GM23248 (cell line): ENCODE results near the gene TMEM132C. TPM values are rescaled to one million over a fixed set of nuclear protein-coding genes. Genes with fewer than 3 reads are reported as not detected.

Experiments
- DNase-seq: peaks from one replicate; pipeline ENCODE4 v3.0.0-alpha.2; 2015
- H2AFZ ChIP-seq: fragments of 200-600 bp; sonication (generic); 2 replicates; pipeline ENCODE4 v1.6.1; 2016; ENCODE audit warnings: antibody characterized with exemption
- H3F3A ChIP-seq: fragments of 200-600 bp; sonication (generic); 2 replicates; pipeline ENCODE4 v1.6.1; 2016; ENCODE audit warnings: mild to moderate bottlenecking, antibody characterized with exemption, mixed run types; ENCODE audit not compliant: insufficient read depth
- H3K27ac ChIP-seq: fragments of 200-600 bp; sonication (generic); 2 replicates; pipeline ENCODE4 v1.5.1; 2016; ENCODE audit warnings: mild to moderate bottlenecking
- H3K27me3 ChIP-seq: fragments of 200-600 bp; sonication (generic); replicated peaks from 2 replicates; pipeline ENCODE4 v1.6.1; 2016; ENCODE audit warnings: mild to moderate bottlenecking; ENCODE audit not compliant: insufficient read depth
- H3K36me3 ChIP-seq: fragments of 200-600 bp; sonication (generic); 2 replicates; pipeline ENCODE4 v1.6.1; 2016; ENCODE audit warnings: low read depth, mild to moderate bottlenecking
- H3K4me1 ChIP-seq: fragments of 200-600 bp; sonication (generic); 2 replicates; pipeline ENCODE4 v1.6.1; 2016; ENCODE audit warnings: mild to moderate bottlenecking; ENCODE audit not compliant: insufficient read depth
- H3K4me2 ChIP-seq: fragments of 200-600 bp; sonication (generic); one replicate; pipeline ENCODE4 v1.6.1; 2016; ENCODE audit warnings: mild to moderate bottlenecking; ENCODE audit not compliant: unreplicated experiment
- H3K4me3 ChIP-seq: fragments of 200-600 bp; sonication (generic); 2 replicates; pipeline ENCODE4 v1.5.1; 2016; ENCODE audit warnings: mild to moderate bottlenecking
- H3K79me2 ChIP-seq: fragments of 200-600 bp; sonication (generic); 2 replicates; pipeline ENCODE4 v1.6.1; 2016; ENCODE audit warnings: mild to moderate bottlenecking; ENCODE audit not compliant: insufficient read depth
- H3K9ac ChIP-seq: fragments of 200-600 bp; sonication (generic); 2 replicates; pipeline ENCODE4 v1.6.1; 2016; ENCODE audit warnings: mild to moderate bottlenecking
- H3K9me2 ChIP-seq: fragments of 200-600 bp; sonication (generic); 2 replicates; pipeline ENCODE4 v1.6.1; 2016; ENCODE audit warnings: mixed run types, mild to moderate bottlenecking, moderate library complexity; ENCODE audit not compliant: insufficient read depth
- H3K9me3 ChIP-seq: fragments of 200-600 bp; sonication (generic); one replicate; pipeline ENCODE4 v1.6.1; 2017; ENCODE audit warnings: low read depth
- H4K20me1 ChIP-seq: fragments of 200-600 bp; sonication (generic); 2 replicates; pipeline ENCODE4 v1.6.0; 2016; ENCODE audit not compliant: insufficient read depth
- EZH2 ChIP-seq: fragments of 200-600 bp; sonication (generic); IDR thresholded peaks from 2 replicates; pipeline ENCODE4 v1.6.1; 2018; ENCODE audit warnings: antibody characterized with exemption, mild to moderate bottlenecking; ENCODE audit not compliant: insufficient read depth, poor library complexity, severe bottlenecking
- EZH2phosphoT487 ChIP-seq: fragments of 200-600 bp; sonication (generic); IDR thresholded peaks from 2 replicates; pipeline ENCODE4 v1.6.1; 2018; ENCODE audit warnings: antibody characterized with exemption, moderate library complexity, mild to moderate bottlenecking, low read depth; ENCODE audit not compliant: insufficient read depth
- WGBS, 2 experiments: methylation state at CpG; one replicate each; pipeline ENCODE4 v1.1.6; 2015 to 2017; ENCODE audit warnings: low lambda C conversion rate in 2 of 2, low coverage in 1 of 2; ENCODE audit errors: missing lambda C conversion rate in 2 of 2; 5-methylcytosine and 5-hydroxymethylcytosine counted together
- in situ Hi-C: fragments of 300-500 bp; cut with MboI; formaldehyde crosslinking; loops from 2 replicates; pipeline ENCODE4 v1.15.0; 2020
- polyA plus RNA-seq: library from polyadenylated mRNA; unstranded; fragments of >200 nt; fragmentation: Nextera tagmentation; extraction: Ambion mirVana; gene quantifications from 2 replicates; pipeline ENCODE4 v1.2.1, GENCODE V29; 2016
- total RNA-seq: library from RNA; depleted of rRNA; stranded (reverse); fragments of >200 nt; shearing (Covaris generic); gene quantifications from 2 replicates; pipeline ENCODE4 v1.2.3, GENCODE V29; 2014

TMEM132C gene
- total and polyA plus RNA-seq, 2 experiments from 2014 or later, result not detected

DNA sequence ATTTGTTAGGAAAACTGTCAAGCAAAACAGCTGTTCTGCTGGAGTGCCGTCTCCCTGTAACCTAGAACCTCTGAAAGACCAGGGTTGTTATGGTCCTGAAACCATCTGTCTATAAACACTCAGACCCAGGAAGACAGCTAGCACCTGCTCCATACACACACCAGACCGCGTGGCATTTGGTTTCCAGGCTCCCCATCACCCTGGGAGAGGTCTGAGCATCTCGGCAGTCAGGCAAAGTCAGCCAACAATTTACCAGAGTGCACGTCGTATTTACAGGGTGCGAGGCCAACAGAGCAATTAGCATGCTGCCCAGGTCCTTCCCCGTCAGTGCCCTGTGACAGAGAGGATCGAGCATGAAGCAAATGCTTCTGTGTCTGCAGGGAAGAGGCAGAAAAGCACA, 284.3 kb downstream of the TMEM132C start:
- in situ Hi-C loops, result no loop called here
- Histone ChIP-seq H3K4me3 (no peak overlapping the region), H3K9ac (no peak overlapping the region), H3K9me3 (no peaks in the 10 kb centered on the region), H3K27me3 (no peaks in the 10 kb centered on the region), H2AFZ (no peak overlapping the region), H3K79me2 (no peaks in the 10 kb centered on the region), H3K27ac (no peak overlapping the region), H3K9me2 (no peaks in the 10 kb centered on the region), H3K36me3 (no peaks in the 10 kb centered on the region), H3K4me2 (no peak overlapping the region), H3K4me1 (no peaks in the 10 kb centered on the region), H4K20me1 (no peaks in the 10 kb centered on the region), H3F3A (no peaks in the 10 kb centered on the region)
- DNase-seq, result no peak
- WGBS, 2 experiments, result 31 to 40% methylated on average over 9 of the region's 9 CpGs
- no peak for TF ChIP-seq EZH2phosphoT487
- TF ChIP-seq EZH2, result no peak

GRCh38 chr12:128554546-128555304, 287.8 kb downstream of the TMEM132C start:
- no peaks in the 10 kb centered on the region for H3F3A ChIP-seq
- no peaks in the 10 kb centered on the region for H3K4me1 ChIP-seq
- no peak overlapping the region for H3K27ac ChIP-seq
- TF ChIP-seq EZH2 (no peak), EZH2phosphoT487 (no peak)
- H3K4me3 ChIP-seq, result no peak overlapping the region
- H3K79me2 ChIP-seq, result no peaks in the 10 kb centered on the region
- H3K4me2 ChIP-seq, result no peak overlapping the region
- no peaks in the 10 kb centered on the region for H4K20me1 ChIP-seq
- no peaks in the 10 kb centered on the region for H3K9me2 ChIP-seq
- 5 to 6% methylated on average over 12 of the region's 12 CpGs for WGBS, 2 experiments
- in situ Hi-C loops, result no loop called here
- no peaks in the 10 kb centered on the region for H3K9me3 ChIP-seq
- H3K9ac ChIP-seq, result no peak overlapping the region
- no peaks in the 10 kb centered on the region for H3K36me3 ChIP-seq
- no peak for DNase-seq
- no peak overlapping the region for H2AFZ ChIP-seq
- H3K27me3 ChIP-seq, result no peaks in the 10 kb centered on the region

DNA sequence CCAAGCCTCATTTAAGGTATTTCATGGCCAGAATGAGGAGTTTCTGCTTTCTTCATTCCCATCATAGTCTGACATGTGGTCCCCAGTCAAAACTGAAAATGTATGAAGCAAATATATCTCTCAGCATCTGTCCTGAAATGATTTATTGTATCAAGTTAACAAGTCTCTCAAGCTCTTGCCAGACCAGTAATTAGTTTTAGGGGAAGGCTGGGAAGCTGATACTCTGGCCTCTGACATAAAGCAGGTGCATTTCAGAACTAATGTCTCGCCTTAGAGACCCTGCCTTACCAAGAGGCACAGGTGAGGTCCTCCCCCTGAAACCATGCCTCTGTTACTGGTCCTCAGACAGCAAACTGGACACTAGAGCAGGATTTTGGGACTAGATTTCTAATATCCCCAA, 290.3 kb downstream of the TMEM132C start:
- no peaks in the 10 kb centered on the region for H3K9me3 ChIP-seq
- H3F3A ChIP-seq, result no peaks in the 10 kb centered on the region
- H3K4me1 ChIP-seq, result no peaks in the 10 kb centered on the region
- no peak overlapping the region for H2AFZ ChIP-seq
- H3K27ac ChIP-seq, result no peak overlapping the region
- in situ Hi-C loops, result no loop called here
- H3K36me3 ChIP-seq, result no peaks in the 10 kb centered on the region
- no peaks in the 10 kb centered on the region for H4K20me1 ChIP-seq
- no peaks in the 10 kb centered on the region for H3K27me3 ChIP-seq
- H3K4me2 ChIP-seq, result no peak overlapping the region
- no peaks in the 10 kb centered on the region for H3K9me2 ChIP-seq
- H3K9ac ChIP-seq, result no peak overlapping the region
- DNase-seq, result no peak
- TF ChIP-seq EZH2, result no peak
- no peak for TF ChIP-seq EZH2phosphoT487
- no peaks in the 10 kb centered on the region for H3K79me2 ChIP-seq
- H3K4me3 ChIP-seq, result no peak overlapping the region
- 0% methylated on average over 1 of the region's 1 CpG for WGBS, 2 experiments

DNA sequence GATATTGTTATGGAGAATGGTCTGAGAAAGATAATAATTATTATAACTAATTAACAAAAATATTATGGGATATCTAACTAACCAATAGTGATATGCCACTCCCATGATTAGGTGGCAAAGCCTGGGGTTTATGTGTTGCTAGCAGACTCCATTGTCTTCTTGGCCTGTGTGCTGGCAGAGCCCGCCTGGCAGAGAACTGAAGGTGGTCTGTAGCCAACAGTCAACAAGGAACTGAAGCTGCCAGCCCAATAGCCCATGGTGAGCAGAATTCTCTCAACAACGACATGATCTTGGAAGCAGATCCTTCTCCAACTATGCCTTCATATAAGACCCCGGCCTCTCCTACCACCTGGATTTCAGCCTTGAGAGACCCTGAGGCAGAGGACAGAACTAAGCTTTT, 298.0 kb downstream of the TMEM132C start:
- no peak overlapping the region for H2AFZ ChIP-seq
- no peaks in the 10 kb centered on the region for H3K36me3 ChIP-seq
- H3K27ac ChIP-seq, result no peak overlapping the region
- H3F3A ChIP-seq, result no peaks in the 10 kb centered on the region
- no peak for DNase-seq
- no peaks in the 10 kb centered on the region for H4K20me1 ChIP-seq
- no peaks in the 10 kb centered on the region for H3K9me3 ChIP-seq
- TF ChIP-seq EZH2, result no peak
- no peak for TF ChIP-seq EZH2phosphoT487
- H3K79me2 ChIP-seq, result no peaks in the 10 kb centered on the region
- H3K4me1 ChIP-seq, result no peaks in the 10 kb centered on the region
- in situ Hi-C loops, result no loop called here
- WGBS, 2 experiments, result 5 to 18% methylated on average over 3 of the region's 3 CpGs
- H3K27me3 ChIP-seq, result no peaks in the 10 kb centered on the region
- H3K9me2 ChIP-seq, result no peaks in the 10 kb centered on the region
- no peak overlapping the region for H3K4me3 ChIP-seq
- no peak overlapping the region for H3K9ac ChIP-seq
- H3K4me2 ChIP-seq, result no peak overlapping the region

DNA sequence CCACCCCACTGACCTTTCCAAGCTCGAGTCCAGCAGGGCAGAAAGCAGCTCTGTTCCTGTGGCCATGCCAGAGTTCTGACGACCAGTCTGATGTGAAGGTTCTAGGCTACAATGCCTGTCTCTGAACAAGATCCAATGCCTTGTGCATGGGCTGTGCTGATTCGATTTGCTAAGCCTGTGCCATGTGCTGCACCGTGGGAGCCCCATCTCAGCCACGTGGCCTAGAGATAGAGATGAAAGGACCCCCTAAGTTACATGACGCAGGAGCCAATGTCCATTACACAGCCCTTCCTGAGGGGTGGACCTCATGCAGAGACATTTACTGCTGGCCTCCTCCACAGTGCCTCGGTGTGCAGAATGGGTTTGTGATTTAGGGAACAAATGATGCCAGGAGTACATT, 300.8 kb downstream of the TMEM132C start:
- no peaks in the 10 kb centered on the region for H3K27me3 ChIP-seq
- H3K79me2 ChIP-seq, result no peaks in the 10 kb centered on the region
- in situ Hi-C loops, result no loop called here
- H3K27ac ChIP-seq, result no peak overlapping the region
- H3F3A ChIP-seq, result no peaks in the 10 kb centered on the region
- no peaks in the 10 kb centered on the region for H3K9me3 ChIP-seq
- no peak overlapping the region for H3K4me3 ChIP-seq
- no peaks in the 10 kb centered on the region for H3K4me1 ChIP-seq
- no peaks in the 10 kb centered on the region for H4K20me1 ChIP-seq
- H3K9me2 ChIP-seq, result no peaks in the 10 kb centered on the region
- no peak overlapping the region for H2AFZ ChIP-seq
- TF ChIP-seq EZH2 (no peak), EZH2phosphoT487 (no peak)
- H3K4me2 ChIP-seq, result no peak overlapping the region
- no peaks in the 10 kb centered on the region for H3K36me3 ChIP-seq
- no peak for DNase-seq
- WGBS, 2 experiments, result 9 to 15% methylated on average over 7 of the region's 7 CpGs
- H3K9ac ChIP-seq, result no peak overlapping the region
